PC-9 (cell line): ENCODE results near the gene GATAD2B. TPM values are rescaled to one million over a fixed set of nuclear protein-coding genes. Genes with fewer than 3 reads are reported as not detected.
"Not testable (repeated sequence)": the region's sequence is repeated elsewhere in the genome, so short reads cannot be mapped to it uniquely, and the experiment has no call there.

Source experiments
- BruUV-seq: library from RNA; stranded (reverse); fragments of 400-500 nt; replicated peaks from 2 replicates; lab custom pipeline; 2021; lab: Mats Ljungman, UMichigan
- CTCF ChIA-PET: fragments of 300-600 bp; sonication (Branson Sonifier 250); formaldehyde crosslinking; loops from one replicate; lab custom pipeline; 2022; ENCODE audit warnings: antibody characterized with exemption; lab: Charles Lee
- POLR2A ChIA-PET: fragments of 300-600 bp; sonication (Branson Sonifier 250); formaldehyde crosslinking; loops from one replicate; lab custom pipeline; 2022; ENCODE audit warnings: antibody characterized with exemption; ENCODE audit not compliant: unreplicated experiment; lab: Charles Lee
- DNase-seq, 2 experiments: peaks; one replicate each; pipeline versions ENCODE4 v3.0.0 to v3.0.0-alpha.2; 2015 to 2022; ENCODE audit warnings: mixed read lengths in 1 of 2
- H2AFZ ChIP-seq: fragments of 200-600 bp; sonication (generic); 2 replicates; pipeline ENCODE4 v1.8.1; 2017; ENCODE audit warnings: antibody characterized with exemption
- H3F3A ChIP-seq: fragments of 200-600 bp; sonication (generic); 2 replicates; pipeline ENCODE4 v1.8.1; 2017; ENCODE audit warnings: antibody characterized with exemption, mild to moderate bottlenecking, low read depth; ENCODE audit not compliant: insufficient read depth
- H3K27ac ChIP-seq: fragments of 200-600 bp; sonication (generic); 2 replicates; pipeline ENCODE4 v1.6.1; 2016; ENCODE audit warnings: mixed run types
- H3K27me3 ChIP-seq: fragments of 200-600 bp; sonication (generic); 2 replicates; pipeline ENCODE4 v1.6.1; 2016; ENCODE audit warnings: low read depth, mixed run types; ENCODE audit not compliant: insufficient read depth
- H3K36me3 ChIP-seq: fragments of 200-600 bp; sonication (generic); 2 replicates; pipeline ENCODE4 v1.6.1; 2016; ENCODE audit warnings: low read depth, mixed run types
- H3K4me1 ChIP-seq: fragments of 200-600 bp; sonication (generic); replicated peaks from 2 replicates; pipeline ENCODE4 v1.6.1; 2016; ENCODE audit warnings: mixed run types; ENCODE audit not compliant: insufficient read depth
- H3K4me2 ChIP-seq: fragments of 200-600 bp; sonication (generic); 2 replicates; pipeline ENCODE4 v1.6.1; 2017; ENCODE audit warnings: mixed run types
- H3K4me3 ChIP-seq: fragments of 200-600 bp; sonication (generic); 2 replicates; pipeline ENCODE4 v1.6.1; 2016; ENCODE audit warnings: mixed run types
- H3K79me2 ChIP-seq: fragments of 200-600 bp; sonication (generic); 2 replicates; pipeline ENCODE4 v1.6.1; 2017; ENCODE audit warnings: low read depth, mixed run types
- H3K9me2 ChIP-seq: fragments of 200-600 bp; sonication (generic); 2 replicates; pipeline ENCODE4 v1.8.1; 2017; ENCODE audit warnings: mild to moderate bottlenecking; ENCODE audit not compliant: insufficient read depth
- H3K9me3 ChIP-seq: fragments of 200-600 bp; sonication (generic); 2 replicates; pipeline ENCODE4 v1.8.1; 2016; ENCODE audit warnings: low read depth; ENCODE audit not compliant: insufficient read depth
- H4K20me1 ChIP-seq: fragments of 200-600 bp; sonication (generic); 2 replicates; pipeline ENCODE4 v1.8.1; 2017; ENCODE audit not compliant: insufficient read depth
- CTCF ChIP-seq: fragments of 200-600 bp; sonication (generic); conservative IDR thresholded peaks from 2 replicates; pipeline ENCODE4 v1.6.1; 2017; ENCODE audit warnings: mixed run types, antibody characterized with exemption, mild to moderate bottlenecking, moderate library complexity
- EZH2 ChIP-seq: fragments of 200-600 bp; sonication (generic); IDR thresholded peaks from 2 replicates; pipeline ENCODE4 v1.8.0; 2017; ENCODE audit warnings: antibody characterized with exemption, low read depth
- intact Hi-C: fragments of 100-400 bp; cut with micrococcal nuclease; formaldehyde crosslinking; loops from one replicate; pipeline ENCODE4 v1.10.0; 2022; ENCODE audit not compliant: unreplicated experiment
- total RNA-seq: library from RNA; stranded (reverse); gene quantifications from 2 replicates; pipeline ENCODE4 v1.2.3, GENCODE V29; 2021

Gene GATAD2B
- total RNA-seq, 1 experiment from 2014 or later: 56.1 TPM

GRCh38 chr1:153899509-153899908 lies 23.3 kb downstream of the GATAD2B start:
- Histone ChIP-seq H3K4me3 (no peak overlapping the region), H2AFZ (no peak overlapping the region), H3F3A (peaks cover 10% of the 10 kb centered on the region), H3K9me3 (no peaks in the 10 kb centered on the region), H4K20me1 (peaks cover 48% of the 10 kb centered on the region), H3K27me3 (no peaks in the 10 kb centered on the region), H3K36me3 (peaks cover 4% of the 10 kb centered on the region; the same call in 1 of the 2 replicates), H3K4me2 (no peak overlapping the region), H3K9me2 (no peaks in the 10 kb centered on the region), H3K79me2 (peaks cover 64% of the 10 kb centered on the region), H3K4me1 (no peaks in the 10 kb centered on the region), H3K27ac (no peak overlapping the region)
- DNase-seq: no peak
- POLR2A ChIA-PET: no interaction called here
- no peak for TF ChIP-seq EZH2
- TF ChIP-seq CTCF: no peak
- BruUV-seq: no TSS peak
- intact Hi-C loops: no loop called here
- CTCF ChIA-PET: no interaction called here

- H2AFZ ChIP-seq, DNase-seq, H3K4me3 ChIP-seq, H3K27me3 ChIP-seq, H3K36me3 ChIP-seq, H3K27ac ChIP-seq, intact Hi-C loops, H3K4me1 ChIP-seq, CTCF ChIA-PET, H3F3A ChIP-seq, H3K9me3 ChIP-seq, BruUV-seq, H3K4me2 ChIP-seq, H3K9me2 ChIP-seq, POLR2A ChIA-PET: not testable (repeated sequence)
- Histone ChIP-seq H4K20me1 (peaks cover 35% of the 10 kb centered on the region), H3K79me2 (peaks cover 41% of the 10 kb centered on the region)
These were observed 26.9 kb downstream of the GATAD2B start for GRCh38 chr1:153895866-153896265.

GRCh38 chr1:153891042-153891441 lies 31.7 kb downstream of the GATAD2B start:
- CTCF ChIA-PET, POLR2A ChIA-PET: not testable (repeated sequence)
- H3K79me2 ChIP-seq: peaks cover 50% of the 10 kb centered on the region

GRCh38 chr1:153888533-153888932 lies 34.2 kb downstream of the GATAD2B start:
- Histone ChIP-seq H3K9me2 (no peaks in the 10 kb centered on the region), H3K9me3 (no peaks in the 10 kb centered on the region), H3K4me3 (no peak overlapping the region), H3K79me2 (peaks cover 63% of the 10 kb centered on the region), H3K4me2 (no peak overlapping the region), H3K27me3 (no peaks in the 10 kb centered on the region), H3K36me3 (no peaks in the 10 kb centered on the region), H2AFZ (no peak overlapping the region), H3K27ac (no peak overlapping the region), H3F3A (no peaks in the 10 kb centered on the region; the same call in 1 of the 2 replicates), H4K20me1 (peaks cover 45% of the 10 kb centered on the region), H3K4me1 (no peaks in the 10 kb centered on the region)
- no peak for TF ChIP-seq EZH2
- TF ChIP-seq CTCF: no peak
- DNase-seq: no peak
- ChIA-PET CTCF (no interaction called here), POLR2A (no interaction called here)
- BruUV-seq: no TSS peak
- intact Hi-C loops: no loop called here

More at GRCh38 chr1:153891042-153891441, 31.7 kb downstream of the GATAD2B start:
- H3K4me2 ChIP-seq, H2AFZ ChIP-seq, DNase-seq, H3K9me2 ChIP-seq, H3K27me3 ChIP-seq, H3K4me3 ChIP-seq, H3F3A ChIP-seq, H3K36me3 ChIP-seq, H3K27ac ChIP-seq, H3K9me3 ChIP-seq, H3K4me1 ChIP-seq, intact Hi-C loops, BruUV-seq: not testable (repeated sequence)
- peaks cover 45% of the 10 kb centered on the region for H4K20me1 ChIP-seq
